ENCODE measurements around the gene GRAP.

GRAP gene

DNA sequence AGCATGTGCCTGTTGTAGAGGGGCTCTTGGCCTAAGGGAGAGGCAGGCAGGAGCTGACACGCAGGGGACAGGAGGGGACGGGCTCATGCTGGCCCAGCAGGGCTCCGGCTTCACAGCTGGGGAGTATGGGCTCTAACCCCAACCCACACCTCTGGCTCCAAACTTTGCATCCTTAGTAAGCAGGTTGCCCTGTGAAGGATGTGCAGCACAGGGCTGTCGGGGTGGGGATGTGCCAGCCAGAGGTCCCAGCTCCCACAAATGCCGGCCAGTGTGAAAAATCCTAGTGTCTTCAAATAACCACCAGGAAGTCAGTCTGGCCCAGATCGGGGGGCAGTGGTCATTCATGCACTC is 28.2 kb downstream of the GRAP start:
- no peak for DNase-seq (ENCODE audit: low read depth in 2 of 2)

DNA sequence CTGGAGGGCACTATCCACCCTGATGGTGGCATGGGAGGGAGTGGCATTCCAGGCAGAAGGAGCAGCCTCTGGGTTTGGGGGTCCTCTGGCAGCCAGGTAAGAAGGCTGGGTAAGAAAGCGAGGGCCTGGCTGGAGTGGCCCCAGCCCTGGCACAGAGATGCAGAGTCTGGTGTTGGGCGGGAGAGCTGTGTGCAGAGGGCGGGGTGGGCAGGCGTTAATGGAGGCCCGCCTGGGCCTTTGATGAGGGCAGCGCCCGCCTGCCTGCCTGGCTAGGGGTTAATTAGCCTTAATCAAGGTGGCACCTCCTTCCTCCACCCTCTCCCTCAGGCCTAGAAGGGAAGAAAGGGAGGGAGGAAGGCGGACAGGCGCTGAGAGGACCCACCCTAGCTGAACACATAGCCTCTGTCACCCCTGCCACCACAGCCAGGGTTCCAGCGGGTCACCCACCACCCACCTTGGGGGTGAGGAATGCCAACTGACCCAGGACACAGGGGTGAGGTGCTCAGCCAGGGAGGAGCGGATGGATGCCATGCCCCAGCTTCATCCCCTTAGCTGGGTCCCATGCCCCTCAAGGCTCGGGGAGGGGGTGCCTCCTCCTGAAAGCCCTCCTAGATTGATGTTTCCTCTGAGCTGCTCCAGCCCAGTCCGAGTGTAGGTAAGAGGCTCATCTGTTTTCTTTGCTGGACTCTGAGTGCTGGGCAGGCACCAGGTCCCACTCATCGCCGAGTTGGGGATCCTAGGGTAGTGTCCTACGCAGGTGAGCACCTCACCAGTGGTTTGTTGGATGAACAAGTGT is 28.8 kb downstream of the GRAP start:
- DNase-seq (ENCODE audit: low read depth in 2 of 2), result no peak

GRCh38 chr17:19017401-19017800 is 29.4 kb downstream of the GRAP start:
- no peak for DNase-seq (ENCODE audit: low read depth in 2 of 2)

GRCh38 chr17:19016881-19017280 is 29.9 kb downstream of the GRAP start:
- no peak for DNase-seq (ENCODE audit: low read depth in 2 of 2)

DNA sequence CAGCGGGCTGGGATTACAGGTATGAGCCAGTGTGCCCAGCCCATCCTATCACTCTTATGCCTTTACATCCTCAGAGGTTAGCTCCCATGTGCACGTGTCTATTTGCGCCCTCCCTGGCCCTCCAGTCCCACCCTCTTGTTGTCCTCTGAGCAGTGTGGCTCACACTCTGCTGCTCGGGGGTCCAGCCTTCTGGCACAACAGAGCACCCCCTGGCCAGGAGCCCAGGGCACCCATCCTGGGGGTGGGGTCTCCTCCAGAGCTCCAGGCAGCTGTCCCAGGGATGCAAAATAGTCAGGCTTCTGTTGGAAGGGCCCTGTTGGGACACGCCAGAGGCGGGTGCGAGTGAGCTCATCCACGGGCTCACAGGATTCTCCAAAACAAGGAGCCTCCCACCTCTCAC is 30.5 kb downstream of the GRAP start:
- no peak for DNase-seq (ENCODE audit: low read depth in 2 of 2)

DNA sequence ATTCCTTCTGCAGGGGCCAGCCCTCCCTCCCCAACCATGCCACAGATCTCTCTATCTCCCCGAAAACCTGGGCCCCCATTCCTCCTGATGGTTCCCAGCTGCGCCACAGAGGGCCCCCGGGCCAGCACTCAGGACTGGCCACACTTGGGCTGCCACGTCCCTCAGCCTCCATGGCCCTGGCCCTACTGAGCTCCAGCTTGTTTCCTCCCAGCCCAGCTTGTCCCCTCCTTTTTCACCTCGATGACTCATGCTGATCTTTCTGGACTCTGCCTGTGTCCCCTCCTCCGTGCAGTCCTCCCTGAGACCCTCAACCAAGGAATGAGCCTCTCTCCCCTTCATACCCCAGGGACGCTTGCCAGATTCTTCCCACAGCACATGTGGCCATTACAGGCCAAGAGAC is 31.3 kb downstream of the GRAP start:
- no peak for DNase-seq (ENCODE audit: low read depth in 2 of 2)

GRCh38 chr17:19014628-19015215 is 32.0 kb downstream of the GRAP start:
- no peak for DNase-seq (ENCODE audit: low read depth in 2 of 2)

GRCh38 chr17:19013806-19014627 is 32.7 kb downstream of the GRAP start:
- no peak for DNase-seq (ENCODE audit: low read depth in 2 of 2)

DNA sequence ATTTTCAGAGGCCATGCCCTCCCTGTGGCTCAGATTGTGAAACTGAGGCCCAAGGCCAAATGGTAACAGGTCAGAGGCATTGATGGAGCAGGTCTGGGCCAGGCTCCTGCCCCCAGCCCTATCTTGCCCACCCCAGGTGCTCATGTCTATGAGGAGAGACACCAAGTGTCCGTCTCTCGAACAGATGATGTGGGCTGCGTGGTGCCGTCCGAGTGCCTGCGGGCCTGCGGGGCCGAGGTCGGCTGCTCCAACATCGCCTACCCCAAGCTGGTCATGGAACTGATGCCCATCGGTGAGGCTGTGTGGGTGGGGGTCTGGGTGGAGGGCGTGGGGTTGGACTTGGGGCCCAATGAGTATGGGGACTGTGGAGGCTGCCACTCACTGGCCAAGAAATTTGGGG is 33.5 kb downstream of the GRAP start:
- no peak for DNase-seq (ENCODE audit: low read depth in 2 of 2)

- no peak for DNase-seq (ENCODE audit: low read depth in 2 of 2)
Measured at GRCh38 chr17:19012171-19013080, 34.3 kb downstream of the GRAP start.

DNA sequence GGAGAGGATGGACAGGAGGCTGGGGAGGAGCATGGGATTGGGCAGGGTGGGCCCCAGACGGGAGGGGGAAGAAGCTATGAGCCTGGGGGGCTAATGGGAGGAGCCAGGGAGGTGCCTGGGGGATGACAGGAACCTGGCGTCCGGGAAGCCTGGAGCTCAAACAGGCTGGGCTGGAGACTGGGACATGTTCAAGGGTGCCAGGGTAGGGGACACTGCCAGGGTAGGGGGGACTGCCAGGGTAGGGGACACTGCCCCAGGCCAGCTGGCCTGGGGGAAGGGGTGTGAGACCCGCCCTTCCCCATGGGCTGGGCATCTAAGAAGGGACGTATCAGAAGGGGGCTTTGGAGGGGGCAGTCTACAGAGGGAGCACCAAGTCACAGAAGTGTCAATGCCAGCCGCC is 35.2 kb downstream of the GRAP start:
- no peak for DNase-seq (ENCODE audit: low read depth in 2 of 2)

- no peak for DNase-seq (ENCODE audit: low read depth in 2 of 2)
Measured at GRCh38 chr17:19010729-19011505, 35.8 kb downstream of the GRAP start.

DNA sequence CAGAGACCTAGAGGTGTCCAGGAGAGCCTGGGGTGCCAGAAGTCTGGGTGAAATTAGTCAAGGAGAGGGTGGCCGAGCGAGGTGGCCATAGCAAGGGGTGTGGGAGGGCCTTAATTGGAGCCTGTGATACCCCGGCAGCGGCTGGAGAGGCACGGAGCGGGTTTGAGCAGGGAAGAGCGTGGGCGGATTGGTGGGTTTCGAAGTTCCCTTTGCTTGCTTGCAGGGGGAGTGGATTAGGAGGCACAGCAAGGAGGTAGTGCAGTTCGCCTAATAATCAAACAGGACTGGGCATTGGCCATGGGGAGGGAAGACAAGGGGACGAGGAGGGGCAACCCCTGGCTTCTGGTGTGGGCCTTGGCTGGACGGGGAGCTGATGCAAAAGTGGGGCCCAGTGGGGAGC is 36.8 kb downstream of the GRAP start:
- DNase-seq (ENCODE audit: low read depth in 2 of 2), result no peak

GRCh38 chr17:19006698-19007097 is 40.1 kb downstream of the GRAP start:
- no peak for DNase-seq (ENCODE audit: low read depth in 2 of 2)

DNA sequence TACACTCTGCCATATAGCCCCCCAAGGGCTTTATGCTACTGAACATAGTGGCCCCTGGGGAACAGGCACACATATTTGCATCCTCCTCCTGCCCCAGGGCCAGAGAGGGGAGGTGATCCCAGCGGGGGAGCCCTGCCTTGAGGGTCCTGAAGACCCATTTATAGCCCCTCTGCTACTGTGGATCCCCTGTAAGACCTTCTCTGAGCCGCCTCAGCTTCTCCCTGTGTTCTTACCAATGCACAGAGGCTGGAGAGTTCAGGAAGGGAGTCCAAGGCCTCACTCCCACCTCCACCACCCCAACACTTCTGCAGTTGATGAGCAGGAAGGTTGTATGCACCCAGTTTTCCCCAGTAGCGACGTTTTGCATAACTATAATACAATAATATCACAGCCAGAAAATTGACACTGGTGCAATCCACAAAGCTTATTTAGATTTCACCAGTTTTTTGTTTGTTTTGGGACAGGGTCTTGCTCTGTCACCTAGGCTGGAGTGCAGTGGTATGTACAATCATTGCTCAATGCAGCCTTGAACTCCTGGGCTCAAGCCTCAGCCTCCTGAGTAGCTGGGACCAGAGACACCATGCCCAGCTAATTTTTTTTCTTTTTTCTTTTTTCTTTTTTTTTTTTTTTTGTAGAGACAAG is 40.8 kb downstream of the GRAP start:
- no peak for DNase-seq (ENCODE audit: low read depth in 2 of 2)

DNA sequence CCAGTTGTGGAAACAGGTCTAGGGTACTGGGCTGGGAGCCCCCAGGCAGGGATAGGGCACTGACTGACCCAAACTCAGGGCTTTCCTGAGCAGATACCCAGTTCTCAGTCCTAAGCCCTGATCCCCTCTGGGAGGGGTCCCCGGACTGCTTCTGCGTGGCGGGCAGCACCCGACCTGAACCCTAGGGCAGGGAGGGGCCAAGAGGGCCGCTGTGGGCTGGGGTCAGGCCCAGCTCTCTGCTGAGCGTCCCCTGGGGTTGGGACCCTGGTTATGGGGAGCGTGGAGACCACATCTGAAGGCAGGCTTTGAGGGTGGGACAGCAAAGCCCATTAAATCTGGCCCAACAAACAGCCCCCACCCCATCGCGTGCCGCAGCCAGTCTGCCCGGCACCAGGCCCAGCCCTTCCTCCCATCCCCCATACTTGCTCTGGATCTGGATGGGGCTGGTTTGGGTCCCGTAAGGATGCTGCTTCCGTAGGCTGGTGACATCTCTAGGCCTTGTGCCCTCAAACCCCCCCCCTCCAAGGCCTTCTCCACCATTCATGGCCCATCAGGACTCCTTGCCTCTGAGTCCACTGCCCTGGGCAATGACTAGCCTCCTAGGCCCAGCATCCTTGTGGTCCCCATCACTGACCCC is 41.5 kb downstream of the GRAP start:
- no peak for DNase-seq (ENCODE audit: low read depth in 2 of 2)

DNA sequence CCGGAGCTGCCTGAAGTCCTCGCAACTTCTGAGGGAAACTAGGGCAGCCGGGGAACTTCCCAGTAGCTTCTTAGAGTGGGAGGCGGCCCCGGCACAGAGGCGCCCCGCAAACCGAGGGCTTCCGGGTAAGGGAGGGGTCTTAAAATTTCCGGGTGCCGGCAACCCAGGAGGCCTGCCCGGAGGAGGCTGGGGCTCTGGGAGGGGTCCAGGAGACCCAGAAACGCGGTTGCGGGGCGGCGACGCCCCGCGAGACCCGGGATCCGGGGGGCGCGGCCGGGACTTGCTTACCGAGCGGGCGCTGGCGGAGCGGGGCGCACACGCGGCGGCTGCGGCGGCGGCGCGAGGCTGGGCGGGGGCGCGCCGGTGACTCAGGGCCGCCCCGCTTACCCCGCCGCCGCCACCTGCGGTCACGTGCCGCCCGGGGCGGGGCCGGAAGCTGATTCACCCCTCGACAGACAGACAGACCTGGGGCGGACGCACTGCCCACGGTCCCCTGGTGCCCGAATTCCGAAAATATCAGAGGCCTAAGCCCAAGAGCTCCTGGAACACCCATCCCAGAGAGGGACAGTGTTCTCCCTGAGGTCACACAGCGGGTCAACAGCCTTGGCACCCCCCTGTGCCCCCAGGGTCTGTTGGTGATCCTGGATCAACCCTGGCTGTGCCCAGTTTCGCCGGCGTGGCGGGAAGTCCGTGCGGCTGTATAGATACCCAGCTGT is 42.2 kb downstream of the GRAP start, which contains the start of gene FAM83G:
TSS of gene FAM83G (minus strand) at position 344 of the 716 bp plus-strand sequence. CDS start 723 bp downstream, outside the sequence.
- DNase-seq (ENCODE audit: low read depth in 2 of 2), result peak; percentile 87 to 91

- DNase-seq (ENCODE audit: low read depth in 2 of 2), result peak; percentile 52 to 56
Measured at GRCh38 chr17:19003543-19004420, 43.0 kb downstream of the GRAP start.

All from stimulated activated CD4-positive, alpha-beta T cell treated with anti-CD3 and anti-CD28 coated beads, Interleukin-1b, Interleukin-23, amount 100 ng/mL, for 4 hours (primary cell).